HepG2 (cell line): ENCODE results near the gene FAM174C.

Experiments
- CTCF ChIP-seq: sonication (generic); formaldehyde crosslinking; IDR thresholded peaks from 2 replicates; pipeline ENCODE4 v1.5.0; 2020; ENCODE audit warnings: mild to moderate bottlenecking, missing genetic modification reagents, moderate library complexity
- FOSL1 ChIP-seq: sonication (generic); formaldehyde crosslinking; IDR thresholded peaks from 2 replicates; pipeline ENCODE4 v1.9.0; 2021; ENCODE audit warnings: missing genetic modification reagents, borderline replicate concordance
- GZF1 ChIP-seq: sonication (generic); formaldehyde crosslinking; IDR thresholded peaks from 2 replicates; pipeline ENCODE4 v1.5.1; 2020; ENCODE audit warnings: mild to moderate bottlenecking, missing genetic modification reagents
- MXI1 ChIP-seq: IDR thresholded peaks from 3 replicates; pipeline ENCODE4 v1.6.1; 2012; ENCODE audit warnings: low read depth, low read length, inconsistent platforms, borderline replicate concordance
- SAFB2 ChIP-seq: sonication (generic); formaldehyde crosslinking; IDR thresholded peaks from 2 replicates; pipeline ENCODE4 v1.5.1; 2020; ENCODE audit warnings: missing genetic modification reagents, low read depth, mild to moderate bottlenecking, borderline replicate concordance
- TP53 ChIP-seq: sonication (generic); formaldehyde crosslinking; conservative IDR thresholded peaks from 2 replicates; pipeline ENCODE4 v1.4.0; 2020; ENCODE audit warnings: missing genetic modification reagents
- YY1 ChIP-seq: IDR thresholded peaks from 2 replicates; pipeline ENCODE4 v1.6.1; 2011; ENCODE audit warnings: low read length, low read depth, moderate library complexity, mild to moderate bottlenecking; ENCODE audit not compliant: insufficient read depth, insufficient replicate concordance
- ZSCAN12 ChIP-seq: sonication (generic); formaldehyde crosslinking; IDR thresholded peaks from 2 replicates; pipeline ENCODE4 v1.9.0; 2021; ENCODE audit warnings: mild to moderate bottlenecking, missing genetic modification reagents

GRCh38 chr19:1302533-1303239, 27.4 kb downstream of the FAM174C start:
- TF ChIP-seq SAFB2 (CRISPR knock-in tag) (no peak), ZSCAN12 (CRISPR knock-in tag) (no peak), FOSL1 (CRISPR knock-in tag) (no peak), MXI1 (no peak), CTCF (CRISPR knock-in tag) (no peak), YY1 (no peak), GZF1 (no peak), TP53 (CRISPR knock-in tag) (no peak)
